Osteoblast (primary cell): ENCODE data around the gene GDF15. TPM values are rescaled to one million over a fixed set of nuclear protein-coding genes. Genes with fewer than 3 reads are reported as not detected.

Experiments used
- DNase-seq: peaks from one replicate; pipeline ENCODE4 v3.0.0; 2011; ENCODE audit warnings: low spot score, mixed read lengths; ENCODE audit not compliant: insufficient read length; ENCODE audit errors: missing footprints
- H2AFZ ChIP-seq: 2 replicates; pipeline ENCODE4 v1.6.0; 2011; ENCODE audit warnings: mild to moderate bottlenecking, low read length
- H3K27ac ChIP-seq: 2 replicates; pipeline ENCODE4 v1.5.1; 2011; ENCODE audit warnings: mild to moderate bottlenecking, low read depth, low read length, moderate library complexity
- H3K27me3 ChIP-seq: 2 replicates; pipeline ENCODE4 v1.6.0; 2012; ENCODE audit warnings: mild to moderate bottlenecking, control low read depth, inconsistent platforms, low read length, moderate library complexity; ENCODE audit not compliant: insufficient read depth
- H3K36me3 ChIP-seq: 2 replicates; pipeline ENCODE4 v1.5.1; 2011; ENCODE audit warnings: mild to moderate bottlenecking, low read length, control low read depth, moderate library complexity; ENCODE audit not compliant: insufficient read depth
- H3K4me1 ChIP-seq: 2 replicates; pipeline ENCODE4 v1.5.1; 2011; ENCODE audit warnings: mild to moderate bottlenecking, low read length, control low read depth, moderate library complexity; ENCODE audit not compliant: insufficient read depth
- H3K4me2 ChIP-seq: 2 replicates; pipeline ENCODE4 v1.6.0; 2011; ENCODE audit warnings: mild to moderate bottlenecking, low read length; ENCODE audit not compliant: insufficient read depth
- H3K4me3 ChIP-seq: fragments of 200-600 bp; sonication (generic); 3 replicates; pipeline ENCODE4 v1.5.1; 2012; ENCODE audit warnings: mild to moderate bottlenecking, low read length, inconsistent platforms; ENCODE audit not compliant: insufficient read depth
- H3K79me2 ChIP-seq: 2 replicates; pipeline ENCODE4 v1.6.0; 2012; ENCODE audit warnings: mild to moderate bottlenecking, low read length, control low read depth, inconsistent platforms; ENCODE audit not compliant: insufficient read depth
- H3K9me3 ChIP-seq: 2 replicates; pipeline ENCODE4 v1.5.1; 2011; ENCODE audit warnings: low read depth, low read length, control low read depth
- H4K20me1 ChIP-seq: 2 replicates; pipeline ENCODE4 v1.6.0; 2012; ENCODE audit warnings: mild to moderate bottlenecking, low read length, control low read depth; ENCODE audit not compliant: insufficient read depth
- total RNA-seq: library from RNA; depleted of rRNA; stranded (reverse); fragments of >200 nt; gene quantifications from 2 replicates; pipeline ENCODE4 v1.2.3, GENCODE V29; 2012
- TF ChIP-seq, protein P1 (sequence below): IDR thresholded peaks from 2 replicates; pipeline ENCODE4 v1.5.1; 2011; ENCODE audit warnings: mild to moderate bottlenecking, low read depth, low read length, moderate library complexity; ENCODE audit errors: extremely low read depth

GDF15 gene
- total RNA-seq, 1 donor, result 74.2 TPM

DNA sequence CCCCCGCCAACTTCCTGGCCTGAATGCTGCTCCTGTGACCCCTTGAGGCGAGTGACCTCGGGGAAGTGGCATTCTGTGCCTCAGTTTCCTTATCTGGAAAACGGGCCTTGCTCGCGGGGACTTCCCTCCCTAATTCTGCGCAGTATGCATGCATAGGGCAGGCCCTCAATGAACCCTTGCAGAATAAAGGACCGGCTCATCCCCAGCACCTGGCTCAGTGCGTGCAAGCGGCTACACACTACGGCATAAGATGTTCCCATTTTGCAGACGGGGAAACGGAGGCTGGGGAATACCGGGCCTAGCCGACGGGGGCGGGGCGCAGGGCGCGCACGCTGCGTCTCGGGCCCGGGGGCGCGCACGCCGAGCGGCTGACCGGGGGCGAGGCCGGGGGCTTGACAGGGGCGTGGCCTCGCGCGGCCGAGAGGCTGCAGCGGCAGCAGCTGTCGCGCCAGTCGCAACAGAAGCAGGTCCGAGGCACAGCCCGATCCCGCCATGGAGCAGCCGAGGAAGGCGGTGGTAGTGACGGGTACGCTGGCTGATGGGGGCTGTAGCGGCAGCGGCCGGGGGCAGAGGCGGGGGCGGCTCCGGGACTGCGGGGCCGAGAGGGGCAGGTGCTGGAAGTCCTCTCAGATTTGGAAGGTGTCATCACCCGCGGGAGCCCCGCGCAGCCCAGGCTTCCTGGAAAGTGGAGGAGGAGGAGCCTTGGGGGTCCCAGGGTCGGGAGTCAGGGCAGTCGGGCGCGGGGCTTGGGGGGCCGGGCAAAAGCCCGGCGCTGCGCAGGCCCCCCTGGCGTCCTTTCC lies 45.6 kb upstream of the GDF15 start, which contains the start of gene PGPEP1:
Gene PGPEP1 (plus strand): TSS at position 409 of the 800 bp plus-strand sequence. CDS start 84 bp downstream, at position 493.
- H3K4me1 ChIP-seq, result peaks cover 5% of the 10 kb centered on the region
- TF ChIP-seq, protein P1, sequence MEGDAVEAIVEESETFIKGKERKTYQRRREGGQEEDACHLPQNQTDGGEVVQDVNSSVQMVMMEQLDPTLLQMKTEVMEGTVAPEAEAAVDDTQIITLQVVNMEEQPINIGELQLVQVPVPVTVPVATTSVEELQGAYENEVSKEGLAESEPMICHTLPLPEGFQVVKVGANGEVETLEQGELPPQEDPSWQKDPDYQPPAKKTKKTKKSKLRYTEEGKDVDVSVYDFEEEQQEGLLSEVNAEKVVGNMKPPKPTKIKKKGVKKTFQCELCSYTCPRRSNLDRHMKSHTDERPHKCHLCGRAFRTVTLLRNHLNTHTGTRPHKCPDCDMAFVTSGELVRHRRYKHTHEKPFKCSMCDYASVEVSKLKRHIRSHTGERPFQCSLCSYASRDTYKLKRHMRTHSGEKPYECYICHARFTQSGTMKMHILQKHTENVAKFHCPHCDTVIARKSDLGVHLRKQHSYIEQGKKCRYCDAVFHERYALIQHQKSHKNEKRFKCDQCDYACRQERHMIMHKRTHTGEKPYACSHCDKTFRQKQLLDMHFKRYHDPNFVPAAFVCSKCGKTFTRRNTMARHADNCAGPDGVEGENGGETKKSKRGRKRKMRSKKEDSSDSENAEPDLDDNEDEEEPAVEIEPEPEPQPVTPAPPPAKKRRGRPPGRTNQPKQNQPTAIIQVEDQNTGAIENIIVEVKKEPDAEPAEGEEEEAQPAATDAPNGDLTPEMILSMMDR, result no peak
- peak; percentile 96 for DNase-seq
- peaks cover 2% of the 10 kb centered on the region for H3K27me3 ChIP-seq
- H3K27ac ChIP-seq, result no peak within 1 kb of the TSS
- H3K36me3 ChIP-seq, result no peaks in the 10 kb centered on the region
- no peaks in the 10 kb centered on the region for H3K9me3 ChIP-seq
- peaks cover 4% of the 10 kb centered on the region for H4K20me1 ChIP-seq
- H3K79me2 ChIP-seq, result peaks cover 3% of the 10 kb centered on the region
- peak within 1 kb of the TSS; percentile 87 for H3K4me3 ChIP-seq
- H2AFZ ChIP-seq, result peak within 1 kb of the TSS; percentile 50
- H3K4me2 ChIP-seq, result peak within 1 kb of the TSS; percentile 88

- Histone ChIP-seq H4K20me1 (peaks cover 4% of the 10 kb centered on the region), H3K27me3 (peaks cover under 1% of the 10 kb centered on the region), H3K4me3 (peak overlapping the region; percentile 87), H2AFZ (peak overlapping the region; percentile 50), H3K27ac (no peak overlapping the region), H3K36me3 (no peaks in the 10 kb centered on the region), H3K4me2 (peak overlapping the region; percentile 88), H3K79me2 (peaks cover 3% of the 10 kb centered on the region), H3K4me1 (peaks cover 5% of the 10 kb centered on the region), H3K9me3 (no peaks in the 10 kb centered on the region)
- peak; percentile 93 for DNase-seq
- TF ChIP-seq, protein P1, result no peak
Observed at GRCh38 chr19:18340990-18341868, 44.7 kb upstream of the GDF15 start.

DNA sequence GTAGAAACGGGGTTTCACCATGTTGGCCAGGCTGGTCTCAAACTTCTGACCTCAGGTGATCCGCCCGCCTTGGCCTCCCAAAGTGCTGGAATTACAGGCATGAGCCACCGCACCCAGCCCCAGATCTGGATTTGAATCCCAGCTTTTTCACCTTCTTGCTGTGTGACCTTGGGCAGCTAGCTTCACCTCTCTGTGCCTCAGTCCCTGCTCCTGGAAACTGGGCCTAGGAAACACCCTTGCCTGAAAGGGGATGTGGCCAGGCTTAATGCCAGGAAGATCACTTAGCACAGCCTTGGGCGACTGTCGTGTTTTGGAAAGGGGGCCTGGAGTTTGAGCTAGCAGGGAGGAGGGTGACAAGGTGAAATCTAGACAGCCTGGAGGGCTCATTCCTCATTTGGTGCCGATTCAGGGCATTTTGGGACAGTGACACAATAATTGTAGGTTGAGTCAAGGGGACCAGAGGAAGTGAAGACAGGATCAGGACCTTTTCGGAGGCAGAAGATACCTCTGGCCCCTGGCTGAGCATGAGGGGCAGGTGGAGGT lies 43.8 kb upstream of the GDF15 start:
- no peak overlapping the region for H2AFZ ChIP-seq
- no peaks in the 10 kb centered on the region for H3K27me3 ChIP-seq
- DNase-seq, result peak; percentile 25
- H3K4me2 ChIP-seq, result no peak overlapping the region
- peaks cover 4% of the 10 kb centered on the region for H4K20me1 ChIP-seq
- no peaks in the 10 kb centered on the region for H3K36me3 ChIP-seq
- H3K79me2 ChIP-seq, result peaks cover 3% of the 10 kb centered on the region
- H3K4me1 ChIP-seq, result peaks cover 5% of the 10 kb centered on the region
- TF ChIP-seq, protein P1, result no peak
- H3K9me3 ChIP-seq, result no peaks in the 10 kb centered on the region
- H3K27ac ChIP-seq, result no peak overlapping the region
- no peak overlapping the region for H3K4me3 ChIP-seq
